ENCODE data around the gene CLIC3. TPM values are rescaled to one million over a fixed set of nuclear protein-coding genes. Genes with fewer than 3 reads are reported as not detected.

Gene CLIC3
- total RNA-seq, 2 experiments from 2014 or later: 2.1 to 2.8 TPM

GRCh38 chr9:137011907-137012675 is 15.7 kb upstream of the CLIC3 start:
- TF ChIP-seq, protein P1, sequence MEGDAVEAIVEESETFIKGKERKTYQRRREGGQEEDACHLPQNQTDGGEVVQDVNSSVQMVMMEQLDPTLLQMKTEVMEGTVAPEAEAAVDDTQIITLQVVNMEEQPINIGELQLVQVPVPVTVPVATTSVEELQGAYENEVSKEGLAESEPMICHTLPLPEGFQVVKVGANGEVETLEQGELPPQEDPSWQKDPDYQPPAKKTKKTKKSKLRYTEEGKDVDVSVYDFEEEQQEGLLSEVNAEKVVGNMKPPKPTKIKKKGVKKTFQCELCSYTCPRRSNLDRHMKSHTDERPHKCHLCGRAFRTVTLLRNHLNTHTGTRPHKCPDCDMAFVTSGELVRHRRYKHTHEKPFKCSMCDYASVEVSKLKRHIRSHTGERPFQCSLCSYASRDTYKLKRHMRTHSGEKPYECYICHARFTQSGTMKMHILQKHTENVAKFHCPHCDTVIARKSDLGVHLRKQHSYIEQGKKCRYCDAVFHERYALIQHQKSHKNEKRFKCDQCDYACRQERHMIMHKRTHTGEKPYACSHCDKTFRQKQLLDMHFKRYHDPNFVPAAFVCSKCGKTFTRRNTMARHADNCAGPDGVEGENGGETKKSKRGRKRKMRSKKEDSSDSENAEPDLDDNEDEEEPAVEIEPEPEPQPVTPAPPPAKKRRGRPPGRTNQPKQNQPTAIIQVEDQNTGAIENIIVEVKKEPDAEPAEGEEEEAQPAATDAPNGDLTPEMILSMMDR (IDR thresholded peaks at IDR 0.05): no peak
- H3K4me1 ChIP-seq (ENCODE audit: insufficient read depth, low read length): no peaks in the 10 kb centered on the region
- no peak for ATAC-seq (ENCODE audit: poor library complexity)
- Mint-ChIP-seq H3K27me3 (no peaks in the 10 kb centered on the region), H3K9me3 (no peaks in the 10 kb centered on the region), H3K27ac (no peak overlapping the region), H3K36me3 (ENCODE audit: low read depth) (peaks cover 10% of the 10 kb centered on the region), H3K4me3 (no peak overlapping the region), H3K4me1 (ENCODE audit: low read depth) (no peaks in the 10 kb centered on the region)
- no peaks in the 10 kb centered on the region for H3K9me3 ChIP-seq (ENCODE audit: control insufficient read depth in 1 of 2, insufficient read depth in 1 of 2, low read length in 2 of 2)
- ChIA-PET POLR2A (no interaction called here), CTCF (no interaction called here)
- no peaks in the 10 kb centered on the region for H3K27me3 ChIP-seq (ENCODE audit: control insufficient read depth in 1 of 2, insufficient read depth in 2 of 2, low read length in 2 of 2)
- H3K36me3 ChIP-seq (ENCODE audit: insufficient read depth, low read length): peaks cover 49% of the 10 kb centered on the region
- H3K27ac ChIP-seq (ENCODE audit: low read depth in 1 of 2, low read length in 2 of 2): no peak overlapping the region
- intact Hi-C loops (cut with DNase I, micrococcal nuclease): no loop called here
- H3K4me3 ChIP-seq (ENCODE audit: low read length): no peak overlapping the region
- no peak for DNase-seq

- Mint-ChIP-seq H3K4me3 (no peak overlapping the region), H3K27ac (no peak overlapping the region), H3K4me1 (ENCODE audit: low read depth) (no peaks in the 10 kb centered on the region), H3K27me3 (no peaks in the 10 kb centered on the region), H3K9me3 (no peaks in the 10 kb centered on the region), H3K36me3 (ENCODE audit: low read depth) (peaks cover 5% of the 10 kb centered on the region)
- POLR2A ChIA-PET: no interaction called here
- Histone ChIP-seq H3K27ac (ENCODE audit: low read depth in 1 of 2, low read length in 2 of 2) (no peak overlapping the region), H3K4me1 (ENCODE audit: insufficient read depth, low read length) (no peaks in the 10 kb centered on the region), H3K36me3 (ENCODE audit: insufficient read depth, low read length) (peaks cover 44% of the 10 kb centered on the region), H3K9me3 (ENCODE audit: control insufficient read depth in 1 of 2, insufficient read depth in 1 of 2, low read length in 2 of 2) (no peaks in the 10 kb centered on the region), H3K4me3 (ENCODE audit: low read length) (no peak overlapping the region), H3K27me3 (ENCODE audit: control insufficient read depth in 1 of 2, insufficient read depth in 2 of 2, low read length in 2 of 2) (no peaks in the 10 kb centered on the region)
- CTCF ChIA-PET: interaction anchor here (0.5 kb wide), 1 partner anchor 10 kb away, joined by 3 read pairs; no protein-coding TSS in a partner anchor
- no peak for DNase-seq
- intact Hi-C loops (cut with DNase I, micrococcal nuclease): no loop called here
- TF ChIP-seq, protein P1 (IDR thresholded peaks at IDR 0.05): no peak
- ATAC-seq (ENCODE audit: poor library complexity): no peak
Observed at GRCh38 chr9:137011156-137011555, 14.8 kb upstream of the CLIC3 start.

DNA sequence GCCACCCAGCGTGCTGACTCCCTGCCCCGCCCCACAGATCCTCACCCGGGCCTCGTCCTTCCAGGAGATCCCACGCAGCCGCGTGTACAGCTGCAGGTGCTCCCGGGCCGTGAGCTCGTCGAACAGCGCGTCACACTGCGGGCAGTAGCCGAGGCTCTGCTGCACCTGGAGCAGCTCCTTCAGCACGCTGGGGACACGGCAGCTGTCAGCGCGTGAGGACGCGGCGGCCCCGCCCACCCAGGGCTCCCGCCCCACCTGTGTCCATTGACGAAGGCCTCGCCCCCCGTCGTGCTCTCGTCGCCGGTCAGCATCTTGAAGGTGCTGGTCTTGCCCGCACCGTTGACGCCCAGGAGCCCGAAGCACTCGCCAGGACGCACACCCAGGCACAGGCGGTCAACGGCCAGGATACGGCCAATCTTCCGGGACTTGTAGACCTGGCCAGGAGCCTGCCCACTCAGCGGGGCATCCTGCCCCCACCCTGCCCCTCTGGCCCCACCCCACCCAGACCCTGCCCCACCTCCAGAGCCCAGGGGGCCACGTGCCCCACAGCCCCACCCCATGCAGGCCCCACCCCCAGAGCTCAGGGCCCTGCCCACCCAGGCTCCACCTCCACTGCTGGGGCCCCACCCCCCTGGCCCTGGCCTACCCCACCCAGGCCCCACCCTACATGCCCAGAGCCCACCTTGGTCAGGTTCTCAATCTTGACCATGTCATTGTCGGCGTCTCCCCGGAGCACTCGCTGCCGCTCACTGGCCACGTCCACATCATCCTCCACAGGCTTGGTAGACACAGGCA is 13.8 kb upstream of the CLIC3 start:
- DNase-seq (no peak), ATAC-seq (ENCODE audit: poor library complexity) (no peak)
- Mint-ChIP-seq H3K4me3 (no peak overlapping the region), H3K27me3 (no peaks in the 10 kb centered on the region), H3K9me3 (no peaks in the 10 kb centered on the region), H3K27ac (no peak overlapping the region), H3K4me1 (ENCODE audit: low read depth) (no peaks in the 10 kb centered on the region), H3K36me3 (ENCODE audit: low read depth) (peaks cover 5% of the 10 kb centered on the region)
- Histone ChIP-seq H3K9me3 (ENCODE audit: control insufficient read depth in 1 of 2, insufficient read depth in 1 of 2, low read length in 2 of 2) (no peaks in the 10 kb centered on the region), H3K36me3 (ENCODE audit: insufficient read depth, low read length) (peaks cover 39% of the 10 kb centered on the region), H3K27me3 (ENCODE audit: control insufficient read depth in 1 of 2, insufficient read depth in 2 of 2, low read length in 2 of 2) (no peaks in the 10 kb centered on the region), H3K4me1 (ENCODE audit: insufficient read depth, low read length) (no peaks in the 10 kb centered on the region), H3K27ac (ENCODE audit: low read depth in 1 of 2, low read length in 2 of 2) (no peak overlapping the region), H3K4me3 (ENCODE audit: low read length) (no peak overlapping the region)
- CTCF ChIA-PET: no interaction called here
- TF ChIP-seq, protein P1 (IDR thresholded peaks at IDR 0.05): no peak
- intact Hi-C loops (cut with DNase I, micrococcal nuclease): no loop called here
- POLR2A ChIA-PET: no interaction called here

Data from CD4-positive, alpha-beta T cell (primary cell).